Measurements from ENCODE around the gene KL.

The KL gene

DNA sequence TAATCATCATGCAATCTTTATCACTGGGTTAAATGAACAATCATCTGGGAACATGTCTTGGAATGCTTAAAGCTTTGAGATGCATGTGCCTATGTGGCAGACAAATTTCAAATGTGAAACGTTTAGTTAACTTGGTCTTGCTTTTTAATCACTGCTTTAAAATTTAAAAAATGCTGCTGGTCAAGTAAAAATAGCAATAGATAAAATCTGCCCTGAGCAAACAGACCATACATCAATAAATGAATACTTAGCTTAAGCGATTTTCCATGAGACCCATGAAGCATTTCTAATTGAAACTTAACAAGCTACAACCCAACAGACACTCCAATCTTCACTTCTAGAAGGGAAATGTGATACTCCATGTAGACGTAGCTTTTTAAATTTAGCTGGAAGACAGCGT lies 1.9 kb upstream of the KL start:
- Histone ChIP-seq H3K4me3 (replicated peaks; ENCODE audit: insufficient read depth, low read length) (no peak overlapping the region), H3K27me3 (ENCODE audit: insufficient read depth, poor library complexity, severe bottlenecking) (peaks cover 35% of the 10 kb centered on the region), H3K27ac (replicated peaks) (no peak overlapping the region)
- DNase-seq (ENCODE audit: low read depth in 1 of 2, low spot score in 1 of 2), result no peak
- TF ChIP-seq GABPA (IDR thresholded peaks at IDR 0.05; ENCODE audit: low read depth) (no peak), SPI1 (IDR thresholded peaks at IDR 0.05; ENCODE audit: borderline replicate concordance, low read depth) (no peak), POLR2AphosphoS5 (IDR thresholded peaks at IDR 0.05; ENCODE audit: low read depth) (no peak)
- TF ChIP-seq, protein P1, sequence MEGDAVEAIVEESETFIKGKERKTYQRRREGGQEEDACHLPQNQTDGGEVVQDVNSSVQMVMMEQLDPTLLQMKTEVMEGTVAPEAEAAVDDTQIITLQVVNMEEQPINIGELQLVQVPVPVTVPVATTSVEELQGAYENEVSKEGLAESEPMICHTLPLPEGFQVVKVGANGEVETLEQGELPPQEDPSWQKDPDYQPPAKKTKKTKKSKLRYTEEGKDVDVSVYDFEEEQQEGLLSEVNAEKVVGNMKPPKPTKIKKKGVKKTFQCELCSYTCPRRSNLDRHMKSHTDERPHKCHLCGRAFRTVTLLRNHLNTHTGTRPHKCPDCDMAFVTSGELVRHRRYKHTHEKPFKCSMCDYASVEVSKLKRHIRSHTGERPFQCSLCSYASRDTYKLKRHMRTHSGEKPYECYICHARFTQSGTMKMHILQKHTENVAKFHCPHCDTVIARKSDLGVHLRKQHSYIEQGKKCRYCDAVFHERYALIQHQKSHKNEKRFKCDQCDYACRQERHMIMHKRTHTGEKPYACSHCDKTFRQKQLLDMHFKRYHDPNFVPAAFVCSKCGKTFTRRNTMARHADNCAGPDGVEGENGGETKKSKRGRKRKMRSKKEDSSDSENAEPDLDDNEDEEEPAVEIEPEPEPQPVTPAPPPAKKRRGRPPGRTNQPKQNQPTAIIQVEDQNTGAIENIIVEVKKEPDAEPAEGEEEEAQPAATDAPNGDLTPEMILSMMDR (IDR thresholded peaks at IDR 0.05; ENCODE audit: insufficient read depth, low read length), result no peak
- TF ChIP-seq, protein P2, sequence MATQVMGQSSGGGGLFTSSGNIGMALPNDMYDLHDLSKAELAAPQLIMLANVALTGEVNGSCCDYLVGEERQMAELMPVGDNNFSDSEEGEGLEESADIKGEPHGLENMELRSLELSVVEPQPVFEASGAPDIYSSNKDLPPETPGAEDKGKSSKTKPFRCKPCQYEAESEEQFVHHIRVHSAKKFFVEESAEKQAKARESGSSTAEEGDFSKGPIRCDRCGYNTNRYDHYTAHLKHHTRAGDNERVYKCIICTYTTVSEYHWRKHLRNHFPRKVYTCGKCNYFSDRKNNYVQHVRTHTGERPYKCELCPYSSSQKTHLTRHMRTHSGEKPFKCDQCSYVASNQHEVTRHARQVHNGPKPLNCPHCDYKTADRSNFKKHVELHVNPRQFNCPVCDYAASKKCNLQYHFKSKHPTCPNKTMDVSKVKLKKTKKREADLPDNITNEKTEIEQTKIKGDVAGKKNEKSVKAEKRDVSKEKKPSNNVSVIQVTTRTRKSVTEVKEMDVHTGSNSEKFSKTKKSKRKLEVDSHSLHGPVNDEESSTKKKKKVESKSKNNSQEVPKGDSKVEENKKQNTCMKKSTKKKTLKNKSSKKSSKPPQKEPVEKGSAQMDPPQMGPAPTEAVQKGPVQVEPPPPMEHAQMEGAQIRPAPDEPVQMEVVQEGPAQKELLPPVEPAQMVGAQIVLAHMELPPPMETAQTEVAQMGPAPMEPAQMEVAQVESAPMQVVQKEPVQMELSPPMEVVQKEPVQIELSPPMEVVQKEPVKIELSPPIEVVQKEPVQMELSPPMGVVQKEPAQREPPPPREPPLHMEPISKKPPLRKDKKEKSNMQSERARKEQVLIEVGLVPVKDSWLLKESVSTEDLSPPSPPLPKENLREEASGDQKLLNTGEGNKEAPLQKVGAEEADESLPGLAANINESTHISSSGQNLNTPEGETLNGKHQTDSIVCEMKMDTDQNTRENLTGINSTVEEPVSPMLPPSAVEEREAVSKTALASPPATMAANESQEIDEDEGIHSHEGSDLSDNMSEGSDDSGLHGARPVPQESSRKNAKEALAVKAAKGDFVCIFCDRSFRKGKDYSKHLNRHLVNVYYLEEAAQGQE (IDR thresholded peaks at IDR 0.05; ENCODE audit: insufficient replicate concordance, low read depth), result no peak

GRCh38 chr13:33015241-33015668 lies 968 bp upstream of the KL start:
- no peak overlapping the region for H3K27ac ChIP-seq (replicated peaks)
- TF ChIP-seq POLR2AphosphoS5 (IDR thresholded peaks at IDR 0.05; ENCODE audit: low read depth) (no peak), GABPA (IDR thresholded peaks at IDR 0.05; ENCODE audit: low read depth) (no peak), SPI1 (IDR thresholded peaks at IDR 0.05; ENCODE audit: borderline replicate concordance, low read depth) (no peak)
- TF ChIP-seq, protein P2 (IDR thresholded peaks at IDR 0.05; ENCODE audit: insufficient replicate concordance, low read depth), result no peak
- TF ChIP-seq, protein P1 (IDR thresholded peaks at IDR 0.05; ENCODE audit: insufficient read depth, low read length), result no peak
- H3K27me3 ChIP-seq (ENCODE audit: insufficient read depth, poor library complexity, severe bottlenecking), result peaks cover 35% of the 10 kb centered on the region
- no peak overlapping the region for H3K4me3 ChIP-seq (replicated peaks; ENCODE audit: insufficient read depth, low read length)
- peak in 1 of 2 experiments; percentile 30 for DNase-seq (ENCODE audit: low read depth in 1 of 2, low spot score in 1 of 2)

DNA sequence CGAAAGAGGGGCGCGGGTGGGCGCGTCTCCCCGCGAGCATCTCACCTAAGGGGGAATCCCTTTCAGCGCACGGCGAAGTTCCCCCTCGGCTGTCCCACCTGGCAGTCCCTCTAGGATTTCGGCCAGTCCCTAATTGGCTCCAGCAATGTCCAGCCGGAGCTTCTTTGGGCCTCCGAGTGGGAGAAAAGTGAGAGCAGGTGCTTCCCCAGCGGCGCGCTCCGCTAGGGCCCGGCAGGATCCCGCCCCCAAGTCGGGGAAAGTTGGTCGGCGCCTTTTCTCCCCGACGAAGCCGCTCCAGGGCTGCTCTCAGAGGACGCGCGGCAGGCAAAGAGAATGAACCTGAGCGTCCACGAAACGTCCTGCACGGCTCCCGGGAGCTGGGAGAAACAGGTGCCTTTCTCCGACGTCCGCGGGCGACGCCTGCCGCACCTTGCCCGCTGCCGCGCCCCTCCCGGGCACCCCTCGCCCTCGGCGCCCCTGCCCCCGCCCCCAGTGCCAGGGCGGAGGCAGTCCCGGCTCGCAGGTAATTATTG lies 366 bp upstream of the KL start:
- TF ChIP-seq SPI1 (IDR thresholded peaks at IDR 0.05; ENCODE audit: borderline replicate concordance, low read depth) (no peak), POLR2AphosphoS5 (IDR thresholded peaks at IDR 0.05; ENCODE audit: low read depth) (no peak), GABPA (IDR thresholded peaks at IDR 0.05; ENCODE audit: low read depth) (no peak)
- TF ChIP-seq, protein P1 (IDR thresholded peaks at IDR 0.05; ENCODE audit: insufficient read depth, low read length), result no peak
- TF ChIP-seq, protein P2 (IDR thresholded peaks at IDR 0.05; ENCODE audit: insufficient replicate concordance, low read depth), result no peak
- Histone ChIP-seq H3K27me3 (ENCODE audit: insufficient read depth, poor library complexity, severe bottlenecking) (peaks cover 35% of the 10 kb centered on the region), H3K27ac (replicated peaks) (no peak overlapping the region), H3K4me3 (replicated peaks; ENCODE audit: insufficient read depth, low read length) (peak overlapping the region; percentile 27)
- no peak for DNase-seq (ENCODE audit: low read depth in 1 of 2, low spot score in 1 of 2)

Measured in HL-60 (cell line).